IPS-18c (cell line): ENCODE data around the gene PLEKHM3.

Experiments used
- H3K4me3 ChIP-seq: 2 replicates; pipeline ENCODE4 v1.7.0; 2013; ENCODE audit warnings: low read depth, mild to moderate bottlenecking, low read length, moderate library complexity; ENCODE audit not compliant: insufficient read depth
- H3K9me3 ChIP-seq: one replicate; pipeline ENCODE4 v1.6.1; 2013; ENCODE audit warnings: mild to moderate bottlenecking, low read length, moderate library complexity; ENCODE audit not compliant: control insufficient read depth, insufficient read depth

Gene PLEKHM3

GRCh38 chr2:208025037-208025813 lies at the start of gene PLEKHM3:
PLEKHM3 (minus strand) TSS chr2:208025527; CDS start chr2:208001639, 23,888 bp downstream.
- Histone ChIP-seq H3K4me3 (peak within 1 kb of the TSS; percentile 81), H3K9me3 (no peaks in the 10 kb centered on the region)

- Histone ChIP-seq H3K4me3 (no peak overlapping the region), H3K9me3 (no peaks in the 10 kb centered on the region)
Observed at GRCh38 chr2:208074610-208075356, 49.5 kb upstream of the PLEKHM3 start.

DNA sequence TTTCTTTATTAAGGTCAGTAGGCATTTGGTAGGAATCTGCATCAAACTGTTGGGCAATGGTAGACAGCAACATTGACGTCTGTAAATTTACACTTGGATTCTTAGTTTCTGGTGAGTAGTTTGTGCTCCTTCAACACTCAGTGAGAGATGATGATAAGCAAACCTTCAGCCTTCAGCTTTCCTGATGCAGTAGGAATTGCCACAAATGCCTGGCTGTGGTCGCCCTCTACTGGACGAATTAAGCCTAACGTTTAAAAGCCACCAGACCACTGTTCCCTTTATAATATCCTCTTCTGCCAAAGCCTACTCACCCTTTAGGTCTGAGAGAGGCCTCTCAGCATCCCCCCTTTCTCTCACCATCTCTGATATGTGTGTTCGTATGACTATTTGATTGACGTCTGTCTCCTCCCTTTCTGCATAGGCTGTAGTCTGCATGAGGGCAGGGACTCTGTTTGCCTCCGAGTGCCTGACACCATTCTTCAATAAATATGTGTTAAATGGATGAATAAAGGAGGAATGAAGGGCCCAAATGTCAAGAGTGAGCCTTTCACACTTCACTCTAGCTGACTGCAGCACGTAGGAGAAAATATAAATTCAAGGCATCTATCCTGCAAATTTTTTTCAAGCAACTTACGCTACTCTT lies 47.0 kb upstream of the PLEKHM3 start:
- Histone ChIP-seq H3K9me3 (no peaks in the 10 kb centered on the region), H3K4me3 (no peak overlapping the region)

DNA sequence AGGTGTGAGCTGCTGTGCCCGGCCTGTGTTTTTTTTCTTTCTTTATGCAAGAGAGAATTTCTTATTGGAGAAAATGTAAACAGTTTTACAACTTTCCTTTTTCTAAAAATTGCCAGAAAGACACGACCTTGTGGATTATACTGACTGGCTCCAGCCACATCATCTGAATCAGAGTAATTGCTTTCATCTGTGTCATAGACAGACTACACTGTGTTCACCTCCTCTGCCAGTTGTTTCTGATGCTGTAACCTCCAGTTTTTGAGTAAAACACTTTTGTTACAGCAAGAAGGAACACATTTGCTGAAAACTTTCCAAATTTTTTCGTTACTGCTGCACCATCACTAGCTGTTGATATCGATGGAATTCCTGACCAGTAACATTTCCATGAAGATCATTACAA lies 43.9 kb upstream of the PLEKHM3 start:
- Histone ChIP-seq H3K4me3 (no peak overlapping the region), H3K9me3 (no peaks in the 10 kb centered on the region)

DNA sequence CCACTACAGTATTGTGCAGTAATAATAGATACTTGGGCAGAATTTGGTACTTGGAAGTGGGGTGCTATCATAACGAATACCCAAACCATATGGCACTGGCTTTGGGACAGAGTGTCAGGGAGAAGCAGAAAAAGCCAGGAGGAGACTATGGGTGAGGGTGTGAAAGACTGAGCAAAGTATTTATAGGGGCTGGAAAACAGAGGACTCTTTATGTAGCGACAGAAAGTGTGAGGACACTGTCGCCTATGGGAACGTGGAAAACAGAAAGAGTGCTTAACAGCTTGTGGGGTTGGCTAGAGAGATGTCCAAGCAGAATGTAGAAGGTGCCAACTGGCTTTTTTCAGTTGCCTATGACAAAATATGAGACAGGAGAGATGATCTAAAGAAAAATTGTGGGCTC lies 40.7 kb upstream of the PLEKHM3 start:
- Histone ChIP-seq H3K9me3 (no peaks in the 10 kb centered on the region), H3K4me3 (no peak overlapping the region)

DNA sequence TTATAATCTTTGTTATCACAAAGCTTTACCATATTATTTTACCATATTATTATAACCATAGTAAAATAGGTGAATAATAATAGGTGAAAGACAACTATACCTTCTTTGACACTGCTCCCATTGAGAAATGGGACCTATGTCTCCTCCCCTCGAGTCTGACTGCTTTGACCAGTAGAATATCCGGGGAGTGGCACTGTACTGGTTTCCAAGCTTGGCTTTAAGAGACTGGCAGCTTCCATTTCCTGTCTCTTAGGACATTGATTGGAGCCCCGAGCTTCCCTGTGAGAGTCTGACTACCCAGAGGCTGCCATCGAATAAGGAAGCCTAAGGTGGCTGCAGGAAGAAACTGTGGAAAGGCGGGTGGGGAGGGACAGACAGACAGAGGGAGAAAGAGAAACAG lies 40.1 kb upstream of the PLEKHM3 start:
- no peak overlapping the region for H3K4me3 ChIP-seq
- no peaks in the 10 kb centered on the region for H3K9me3 ChIP-seq

- H3K9me3 ChIP-seq = no peaks in the 10 kb centered on the region
- no peak overlapping the region for H3K4me3 ChIP-seq
Observed at GRCh38 chr2:208064220-208064961, 39.1 kb upstream of the PLEKHM3 start.

DNA sequence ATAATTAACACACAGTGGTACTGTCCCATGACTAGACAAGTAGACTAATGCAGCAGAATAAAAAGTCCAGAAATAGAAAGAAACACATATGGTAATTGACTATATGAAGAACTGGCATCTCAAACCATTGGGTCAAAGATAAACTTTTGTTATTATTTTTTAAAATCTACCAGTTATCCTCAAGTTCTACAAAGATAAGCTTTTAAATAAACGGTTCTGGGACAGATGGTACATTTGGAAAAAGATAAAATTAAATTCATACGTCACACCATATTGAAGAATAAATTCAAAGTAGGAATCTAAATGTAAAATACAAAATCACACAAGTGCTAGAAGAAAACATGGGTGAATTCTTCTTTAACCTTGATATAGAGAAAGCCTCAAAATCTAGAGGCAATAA lies 37.6 kb upstream of the PLEKHM3 start:
- Histone ChIP-seq H3K4me3 (no peak overlapping the region), H3K9me3 (no peaks in the 10 kb centered on the region)

- no peak overlapping the region for H3K4me3 ChIP-seq
Observed at GRCh38 chr2:208062113-208062512, 36.8 kb upstream of the PLEKHM3 start.

GRCh38 chr2:208057108-208057507 lies 31.8 kb upstream of the PLEKHM3 start:
- Histone ChIP-seq H3K9me3 (no peaks in the 10 kb centered on the region), H3K4me3 (no peak overlapping the region)

More at GRCh38 chr2:208062113-208062512, 36.8 kb upstream of the PLEKHM3 start:
- no peaks in the 10 kb centered on the region for H3K9me3 ChIP-seq

DNA sequence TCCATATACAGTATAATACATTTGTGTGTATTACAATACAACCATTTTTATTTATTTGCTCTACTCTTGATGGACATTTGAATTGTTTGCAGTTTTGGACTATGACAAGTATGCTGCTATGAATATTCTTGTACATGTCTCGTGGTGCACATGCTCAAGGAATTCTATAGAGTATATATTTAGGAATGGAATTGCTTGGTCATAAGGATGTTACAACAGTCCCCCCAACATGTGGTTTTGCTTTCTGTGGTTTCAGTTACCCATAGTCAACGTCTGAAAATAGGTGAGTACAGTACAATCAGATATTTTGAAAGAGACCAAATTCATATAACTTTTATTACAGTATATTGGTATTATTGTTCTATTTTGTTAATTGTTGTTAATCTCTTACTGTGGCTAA lies 24.1 kb upstream of the PLEKHM3 start:
- H3K4me3 ChIP-seq = no peak overlapping the region
- no peaks in the 10 kb centered on the region for H3K9me3 ChIP-seq

- Histone ChIP-seq H3K9me3 (no peaks in the 10 kb centered on the region), H3K4me3 (no peak overlapping the region)
Observed at GRCh38 chr2:208049006-208049405, 23.7 kb upstream of the PLEKHM3 start.

DNA sequence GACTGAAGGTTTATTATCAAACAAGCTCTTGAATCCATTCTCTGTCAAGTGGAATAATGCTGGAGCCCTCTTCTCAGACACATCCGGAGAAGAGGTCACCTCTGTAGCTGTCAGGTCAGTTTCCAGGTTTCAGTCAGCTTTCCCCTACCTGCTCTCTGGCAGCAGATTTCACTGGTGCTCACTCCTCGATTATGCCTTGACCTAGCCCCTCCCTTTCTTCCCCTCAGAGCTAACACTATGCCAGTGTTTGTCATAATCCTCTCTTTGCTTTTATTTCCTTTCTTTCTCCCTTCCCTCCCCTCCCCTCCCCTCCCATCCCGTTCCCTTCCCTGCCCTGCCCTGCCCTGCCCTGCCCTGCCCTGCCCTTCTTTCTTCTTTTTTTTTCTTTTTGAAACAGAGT lies 22.5 kb upstream of the PLEKHM3 start:
- Histone ChIP-seq H3K9me3 (no peaks in the 10 kb centered on the region), H3K4me3 (no peak overlapping the region)

- Histone ChIP-seq H3K9me3 (no peaks in the 10 kb centered on the region), H3K4me3 (no peak overlapping the region)
Observed at GRCh38 chr2:208046686-208047085, 21.4 kb upstream of the PLEKHM3 start.

DNA sequence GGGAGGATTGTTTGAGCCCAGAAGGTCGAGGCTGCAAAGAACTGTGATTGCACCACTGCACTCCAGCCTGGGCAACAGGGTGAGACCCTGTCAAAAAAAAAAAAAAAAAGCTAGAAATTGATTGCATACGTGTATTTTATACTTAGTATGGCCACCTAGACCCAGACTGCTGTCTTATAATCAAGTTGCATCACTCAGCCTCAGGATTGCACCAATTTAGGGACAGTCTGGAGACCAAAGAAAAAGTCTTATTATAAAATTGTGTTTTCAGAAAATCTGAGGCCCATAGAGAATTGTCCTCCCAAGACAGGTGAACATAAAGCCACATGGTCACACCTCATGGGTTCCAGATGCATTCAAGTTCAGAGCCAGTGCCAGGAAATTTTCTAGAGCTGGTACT lies 17.1 kb upstream of the PLEKHM3 start:
- no peak overlapping the region for H3K4me3 ChIP-seq
- H3K9me3 ChIP-seq = no peaks in the 10 kb centered on the region

DNA sequence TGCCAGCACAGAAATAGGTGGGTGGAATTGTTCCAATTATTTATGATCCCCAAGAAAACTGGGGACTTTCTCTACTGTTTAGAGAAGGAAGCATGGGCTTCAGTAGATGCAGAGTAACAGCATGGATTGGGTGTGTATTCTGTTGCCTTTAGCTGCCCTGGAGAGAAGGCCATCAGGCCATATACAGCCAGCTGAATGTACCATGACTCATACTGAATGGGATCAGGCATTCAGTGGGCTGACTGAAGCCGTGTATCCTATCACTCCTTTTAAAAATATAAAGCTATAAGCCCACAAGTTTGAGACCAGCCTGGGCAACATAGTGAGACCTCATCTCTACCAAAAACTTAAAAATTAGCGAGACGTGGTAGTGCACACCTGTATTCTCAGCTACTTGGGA lies 16.7 kb upstream of the PLEKHM3 start:
- Histone ChIP-seq H3K4me3 (no peak overlapping the region), H3K9me3 (no peaks in the 10 kb centered on the region)
